B cell (primary cell): Measurements from ENCODE around the gene SPACA6. TPM values are rescaled to one million over a fixed set of nuclear protein-coding genes. Genes with fewer than 3 reads are reported as not detected.

Experiments
- ATAC-seq: fragments of 200-7000 bp; cut with Tn5 transposase; one replicate; pipeline ENCODE4 v1.10.0; 2021; ENCODE audit warnings: low read depth, mild to moderate bottlenecking, moderate number of reproducible peaks, moderate library complexity
- CTCF ChIA-PET: fragments of 350-600 bp; sonication (Branson Sonifier 250); formaldehyde crosslinking; loops from one replicate; lab custom pipeline; 2021; ENCODE audit warnings: antibody characterized with exemption, inconsistent platforms; lab: Charles Lee
- POLR2A ChIA-PET: fragments of 350-600 bp; sonication (Branson Sonifier 250); formaldehyde crosslinking; loops from one replicate; lab custom pipeline; 2021; ENCODE audit warnings: antibody characterized with exemption; lab: Charles Lee
- DNase-seq: peaks from one replicate; pipeline ENCODE4 v3.0.0; 2013
- H2AFZ ChIP-seq: 2 replicates; pipeline ENCODE4 v1.6.1; 2012; ENCODE audit warnings: mild to moderate bottlenecking, low read depth, low read length; ENCODE audit not compliant: insufficient read depth, poor library complexity, severe bottlenecking
- H3K27ac ChIP-seq, 2 donors: 1 replicate in 1 of 2; 2 replicates in 1 of 2; pipeline ENCODE4 v1.5.1; 2012 to 2013; ENCODE audit warnings: low read length in 2 of 2, mild to moderate bottlenecking in 2 of 2, moderate library complexity in 1 of 2
- H3K27me3 ChIP-seq, 4 experiments: fragments of 200-600 bp in 1 of 4; sonication (generic) in 1 of 4; replicated peaks in 1 of 4; 1 replicate in 2 of 4; 2 replicates in 2 of 4; pipeline versions ENCODE4 v1.6.1 to v1.7.0; 2013 to 2016; ENCODE audit warnings: low read length in 3 of 4, mild to moderate bottlenecking in 2 of 4, mixed read lengths in 1 of 4, moderate library complexity in 1 of 4; ENCODE audit not compliant: insufficient read depth in 4 of 4, control insufficient read depth in 3 of 4; ENCODE audit errors: control extremely low read depth in 1 of 4
- H3K36me3 ChIP-seq, 2 experiments: replicated peaks in 1 of 2; 1 replicate in 1 of 2; 2 replicates in 1 of 2; pipeline versions ENCODE4 v1.6.1 to v1.7.1; 2013; ENCODE audit warnings: low read length in 1 of 2; ENCODE audit not compliant: insufficient read depth in 2 of 2, control insufficient read depth in 1 of 2; ENCODE audit errors: control extremely low read depth in 1 of 2, extremely low read depth in 1 of 2
- H3K4me1 ChIP-seq, 2 donors: fragments of 200-600 bp in 1 of 2; sonication (generic) in 1 of 2; 1 replicate in 1 of 2; 2 replicates in 1 of 2; pipeline versions ENCODE4 v1.5.1 to v1.6.1; 2013 to 2017; ENCODE audit warnings: low read length in 2 of 2; ENCODE audit not compliant: control insufficient read depth in 2 of 2, insufficient read depth in 2 of 2
- H3K4me2 ChIP-seq: replicated peaks from 2 replicates; pipeline ENCODE3; 2012; ENCODE audit warnings: mild to moderate bottlenecking, low read depth, low read length; ENCODE audit not compliant: poor library complexity, severe bottlenecking
- H3K4me3 ChIP-seq, 5 experiments: fragments of 200-600 bp in 1 of 5; sonication (generic) in 1 of 5; 1 replicate in 3 of 5; 2 replicates in 2 of 5; pipeline versions ENCODE4 v1.5.1 to v1.7.0; 2011 to 2016; ENCODE audit warnings: low read length in 4 of 5, mild to moderate bottlenecking in 4 of 5, low read depth in 2 of 5, control low read depth in 1 of 5, moderate library complexity in 1 of 5; ENCODE audit not compliant: insufficient read depth in 1 of 5; ENCODE audit errors: control extremely low read depth in 1 of 5, extremely low read depth in 1 of 5
- H3K79me2 ChIP-seq: fragments of 200-600 bp; sonication (generic); one replicate; pipeline ENCODE4 v1.6.0; 2016; ENCODE audit warnings: low read length; ENCODE audit not compliant: control insufficient read depth, insufficient read depth
- H3K9ac ChIP-seq: fragments of 200-600 bp; sonication (generic); 2 replicates; pipeline ENCODE4 v1.6.1; 2017; ENCODE audit warnings: mild to moderate bottlenecking, low read length, moderate library complexity
- H3K9me3 ChIP-seq, 3 donors: one replicate each; pipeline versions ENCODE4 v1.6.1 to v1.7.1; 2013; ENCODE audit warnings: low read length in 2 of 3; ENCODE audit not compliant: control insufficient read depth in 2 of 3, insufficient read depth in 1 of 3; ENCODE audit errors: control extremely low read depth in 1 of 3
- H4K20me1 ChIP-seq: 2 replicates; pipeline ENCODE4 v1.6.0; 2012; ENCODE audit warnings: mild to moderate bottlenecking, low read length; ENCODE audit not compliant: insufficient read depth, control insufficient read depth, poor library complexity, severe bottlenecking
- H3K27ac Mint-ChIP-seq: one replicate; pipeline ENCODE4 v1.8.0; 2021; ENCODE audit warnings: mixed read lengths
- H3K27me3 Mint-ChIP-seq: one replicate; pipeline ENCODE4 v1.8.0; 2021; ENCODE audit warnings: mixed read lengths
- H3K4me1 Mint-ChIP-seq: one replicate; pipeline ENCODE4 v1.8.0; 2021; ENCODE audit warnings: mixed read lengths
- H3K4me3 Mint-ChIP-seq: one replicate; pipeline ENCODE4 v1.8.0; 2021; ENCODE audit warnings: mixed read lengths
- H3K9me3 Mint-ChIP-seq: one replicate; pipeline ENCODE4 v1.8.0; 2022; ENCODE audit warnings: mixed read lengths; ENCODE audit not compliant: insufficient read depth
- EZH2 ChIP-seq: IDR thresholded peaks from 2 replicates; pipeline ENCODE4 v1.6.1; 2012; ENCODE audit warnings: borderline replicate concordance, low read depth, mild to moderate bottlenecking, moderate library complexity, low read length; ENCODE audit not compliant: insufficient read depth, poor library complexity, severe bottlenecking
- WGBS: methylation state at CpG from one replicate; pipeline ENCODE4 v1.1.5; 2013; ENCODE audit warnings: missing lambda C conversion rate; ENCODE audit not compliant: insufficient coverage; 5-methylcytosine and 5-hydroxymethylcytosine counted together
- intact Hi-C: fragments of 100-400 bp; cut with micrococcal nuclease; formaldehyde crosslinking; loops from one replicate; pipeline ENCODE4 v1.10.0; 2022
- polyA plus RNA-seq: library from polyadenylated mRNA; depleted of rRNA; stranded (reverse); fragments of >200 nt; gene quantifications from 2 replicates; pipeline ENCODE4 v1.2.3, GENCODE V29; 2012
- total RNA-seq, 2 donors: library from RNA; stranded (reverse); fragments of 120-200 nt in 1 of 2; gene quantifications; 1 replicate in 1 of 2; 2 replicates in 1 of 2; pipeline versions ENCODE4 v1.2.3 to v1.2.4, GENCODE V29; 2013 to 2022
- TF ChIP-seq, protein P1 (sequence below): fragments of 200-600 bp; IDR thresholded peaks from one replicate; pipeline ENCODE4 v1.8.0; 2022; ENCODE audit warnings: antibody characterized with exemption, mild to moderate bottlenecking

SPACA6 gene
- total and polyA plus RNA-seq, 2 donors (not counting 1 experiment from before 2014, with no cell fraction given): 3.3 to 4.0 TPM

DNA sequence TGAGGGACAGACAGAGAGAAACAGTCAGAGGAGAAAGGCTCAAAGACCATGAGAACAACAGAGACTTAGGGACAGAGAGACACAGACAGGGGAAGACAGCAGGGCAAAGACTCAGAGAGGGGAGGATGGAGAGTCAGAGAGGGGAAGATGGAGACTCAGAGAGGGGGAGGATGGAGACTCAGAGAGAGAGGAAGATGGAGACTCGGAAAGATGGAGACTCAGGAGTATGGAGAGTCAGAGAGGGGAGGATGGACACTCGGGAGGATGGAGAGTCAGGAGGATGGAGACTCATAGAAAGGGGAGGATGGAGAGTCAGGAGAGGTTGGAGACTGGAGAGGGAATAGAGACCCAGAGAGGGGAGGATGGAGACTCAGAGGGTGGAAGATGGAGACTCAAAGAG lies 689 bp downstream of the SPACA6 start:
- TF ChIP-seq EZH2: no peak
- TF ChIP-seq, protein P1, sequence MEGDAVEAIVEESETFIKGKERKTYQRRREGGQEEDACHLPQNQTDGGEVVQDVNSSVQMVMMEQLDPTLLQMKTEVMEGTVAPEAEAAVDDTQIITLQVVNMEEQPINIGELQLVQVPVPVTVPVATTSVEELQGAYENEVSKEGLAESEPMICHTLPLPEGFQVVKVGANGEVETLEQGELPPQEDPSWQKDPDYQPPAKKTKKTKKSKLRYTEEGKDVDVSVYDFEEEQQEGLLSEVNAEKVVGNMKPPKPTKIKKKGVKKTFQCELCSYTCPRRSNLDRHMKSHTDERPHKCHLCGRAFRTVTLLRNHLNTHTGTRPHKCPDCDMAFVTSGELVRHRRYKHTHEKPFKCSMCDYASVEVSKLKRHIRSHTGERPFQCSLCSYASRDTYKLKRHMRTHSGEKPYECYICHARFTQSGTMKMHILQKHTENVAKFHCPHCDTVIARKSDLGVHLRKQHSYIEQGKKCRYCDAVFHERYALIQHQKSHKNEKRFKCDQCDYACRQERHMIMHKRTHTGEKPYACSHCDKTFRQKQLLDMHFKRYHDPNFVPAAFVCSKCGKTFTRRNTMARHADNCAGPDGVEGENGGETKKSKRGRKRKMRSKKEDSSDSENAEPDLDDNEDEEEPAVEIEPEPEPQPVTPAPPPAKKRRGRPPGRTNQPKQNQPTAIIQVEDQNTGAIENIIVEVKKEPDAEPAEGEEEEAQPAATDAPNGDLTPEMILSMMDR: no peak
- H3K9me3 ChIP-seq: peaks cover 0 to 11% (median 0%) of the 10 kb centered on the region in 3 donors
- ChIA-PET POLR2A (no interaction called here), CTCF (no interaction called here)
- no peak overlapping the region for H3K27ac ChIP-seq
- H3K4me3 ChIP-seq: no peak overlapping the region
- ATAC-seq (no peak), DNase-seq (no peak)
- no peak overlapping the region for H2AFZ ChIP-seq
- H3K36me3 ChIP-seq: no peaks in the 10 kb centered on the region
- Mint-ChIP-seq H3K4me3 (no peak overlapping the region), H3K9me3 (no peaks in the 10 kb centered on the region), H3K27ac (no peak overlapping the region), H3K4me1 (peaks cover 9% of the 10 kb centered on the region), H3K27me3 (peaks cover 46% of the 10 kb centered on the region)
- H3K79me2 ChIP-seq: no peaks in the 10 kb centered on the region
- no peak overlapping the region for H3K4me2 ChIP-seq
- H3K4me1 ChIP-seq: peaks cover 15 to 17% of the 10 kb centered on the region in 2 donors
- WGBS: 94% methylated on average over 2 of the region's 2 CpGs
- no peak overlapping the region for H3K9ac ChIP-seq
- H4K20me1 ChIP-seq: no peaks in the 10 kb centered on the region
- intact Hi-C loops: no loop called here
- peaks cover 0 to 37% (median 10%) of the 10 kb centered on the region in 4 experiments for H3K27me3 ChIP-seq

DNA sequence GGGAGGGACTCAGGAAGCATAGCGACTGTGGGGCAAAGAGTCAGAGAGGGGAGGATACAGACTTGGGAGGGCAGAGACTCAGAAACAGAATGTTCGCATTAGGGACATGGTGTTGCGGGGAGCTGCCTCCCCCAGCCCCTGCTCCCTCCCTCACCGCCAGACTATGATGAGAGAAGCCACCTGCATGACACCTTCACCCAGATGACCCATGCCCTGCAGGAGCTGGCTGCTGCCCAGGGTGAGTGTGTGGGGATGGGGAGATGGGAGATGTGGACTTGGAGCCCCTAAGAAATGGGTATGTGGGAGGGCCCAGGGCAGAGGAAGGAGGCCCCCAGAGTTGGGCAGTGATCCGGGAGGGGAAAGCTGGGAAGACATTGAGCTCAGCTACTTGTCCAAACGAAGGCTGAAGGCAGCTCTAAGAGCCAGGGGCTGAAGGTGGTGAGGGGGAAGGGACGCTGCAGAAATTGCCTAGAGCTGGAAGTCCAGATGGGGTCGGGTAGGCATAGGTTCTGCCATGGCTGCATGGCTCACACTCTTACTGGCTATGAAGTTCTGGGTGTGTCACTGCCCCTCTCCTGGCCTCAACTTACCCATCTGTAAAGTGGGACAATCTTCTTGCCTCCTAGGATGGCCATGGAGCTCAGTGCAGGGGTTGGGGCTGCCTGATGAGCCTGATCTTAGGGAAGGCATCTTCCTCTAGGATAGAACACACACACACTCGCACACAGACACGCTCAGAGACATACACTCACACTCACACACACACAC lies 1.4 kb downstream of the SPACA6 start:
- 91% methylated on average over 5 of the region's 10 CpGs for WGBS
- Histone ChIP-seq H3K79me2 (no peaks in the 10 kb centered on the region), H3K9me3 (peaks cover 0 to 11% (median 0%) of the 10 kb centered on the region in 3 donors), H3K27ac (no peak overlapping the region), H3K4me1 (peaks cover 13 to 17% of the 10 kb centered on the region in 2 donors), H3K4me3 (no peak overlapping the region), H2AFZ (no peak overlapping the region), H3K27me3 (peaks cover 0 to 37% (median 9%) of the 10 kb centered on the region in 4 experiments), H4K20me1 (no peaks in the 10 kb centered on the region), H3K4me2 (no peak overlapping the region), H3K36me3 (no peaks in the 10 kb centered on the region), H3K9ac (no peak overlapping the region)
- Mint-ChIP-seq H3K4me1 (peaks cover 9% of the 10 kb centered on the region), H3K27me3 (peaks cover 48% of the 10 kb centered on the region), H3K4me3 (no peak overlapping the region), H3K27ac (no peak overlapping the region), H3K9me3 (no peaks in the 10 kb centered on the region)
- DNase-seq (no peak), ATAC-seq (no peak)
- ChIA-PET CTCF (no interaction called here), POLR2A (no interaction called here)
- TF ChIP-seq, protein P1: no peak
- TF ChIP-seq EZH2: no peak
- intact Hi-C loops: no loop called here
